Measurements from ENCODE around the gene DNER.

DNER gene

GRCh38 chr2:229740279-229740678 is 25.9 kb upstream of the DNER start:
- no peak for DNase-seq (ENCODE audit: low read depth in 1 of 2, low spot score in 1 of 2)
- Histone ChIP-seq H3K27me3 (ENCODE audit: insufficient read depth, poor library complexity, severe bottlenecking) (no peaks in the 10 kb centered on the region), H3K4me3 (replicated peaks; ENCODE audit: insufficient read depth, low read length) (no peak overlapping the region), H3K27ac (replicated peaks) (no peak overlapping the region)
- no peak for TF ChIP-seq POLR2AphosphoS5 (IDR thresholded peaks at IDR 0.05; ENCODE audit: low read depth)
- no peak for TF ChIP-seq SPI1 (IDR thresholded peaks at IDR 0.05; ENCODE audit: borderline replicate concordance, low read depth)
- no peak for TF ChIP-seq CTCF (IDR thresholded peaks at IDR 0.05; ENCODE audit: insufficient read depth, low read length)
- no peak for TF ChIP-seq REST (IDR thresholded peaks at IDR 0.05; ENCODE audit: insufficient replicate concordance, low read depth)
- no peak for TF ChIP-seq GABPA (IDR thresholded peaks at IDR 0.05; ENCODE audit: low read depth)

GRCh38 chr2:229738024-229738625 is 23.8 kb upstream of the DNER start:
- Histone ChIP-seq H3K27ac (replicated peaks) (no peak overlapping the region), H3K4me3 (replicated peaks; ENCODE audit: insufficient read depth, low read length) (no peak overlapping the region), H3K27me3 (ENCODE audit: insufficient read depth, poor library complexity, severe bottlenecking) (no peaks in the 10 kb centered on the region)
- TF ChIP-seq CTCF (IDR thresholded peaks at IDR 0.05; ENCODE audit: insufficient read depth, low read length) (no peak), GABPA (IDR thresholded peaks at IDR 0.05; ENCODE audit: low read depth) (no peak), POLR2AphosphoS5 (IDR thresholded peaks at IDR 0.05; ENCODE audit: low read depth) (no peak), SPI1 (IDR thresholded peaks at IDR 0.05; ENCODE audit: borderline replicate concordance, low read depth) (no peak), REST (IDR thresholded peaks at IDR 0.05; ENCODE audit: insufficient replicate concordance, low read depth) (no peak)
- no peak for DNase-seq (ENCODE audit: low read depth in 1 of 2, low spot score in 1 of 2)

- Histone ChIP-seq H3K27ac (replicated peaks) (no peak overlapping the region), H3K4me3 (replicated peaks; ENCODE audit: insufficient read depth, low read length) (no peak overlapping the region), H3K27me3 (ENCODE audit: insufficient read depth, poor library complexity, severe bottlenecking) (no peaks in the 10 kb centered on the region)
- DNase-seq (ENCODE audit: low read depth in 1 of 2, low spot score in 1 of 2): no peak
- no peak for TF ChIP-seq POLR2AphosphoS5 (IDR thresholded peaks at IDR 0.05; ENCODE audit: low read depth)
- TF ChIP-seq SPI1 (IDR thresholded peaks at IDR 0.05; ENCODE audit: borderline replicate concordance, low read depth): no peak
- TF ChIP-seq CTCF (IDR thresholded peaks at IDR 0.05; ENCODE audit: insufficient read depth, low read length): no peak
- TF ChIP-seq REST (IDR thresholded peaks at IDR 0.05; ENCODE audit: insufficient replicate concordance, low read depth): no peak
- no peak for TF ChIP-seq GABPA (IDR thresholded peaks at IDR 0.05; ENCODE audit: low read depth)
These were observed 20.1 kb upstream of the DNER start for GRCh38 chr2:229734410-229734809.
